DMS79 (cell line): ENCODE data around the gene CYGB.

Source experiments
- DNase-seq: peaks from one replicate; lab custom pipeline; 2025; lab: John Stamatoyannopoulos, UW

Gene CYGB

GRCh38 chr17:76478730-76479514 is 58.6 kb downstream of the CYGB start:
- no peak for DNase-seq

- no peak for DNase-seq
Observed at GRCh38 chr17:76478097-76478496, 59.4 kb downstream of the CYGB start.

GRCh38 chr17:76477576-76477975 is 59.9 kb downstream of the CYGB start:
- no peak for DNase-seq
